ENCODE measurements around the gene KIF6.

- TF ChIP-seq CTCF (IDR thresholded peaks at IDR 0.05) = no peak
- TF ChIP-seq POLR2A (IDR thresholded peaks at IDR 0.05) = no peak
Measured at GRCh38 chr6:39419607-39420006, 305.6 kb downstream of the KIF6 start.
